HEK293 (cell line): ENCODE data around the gene RPL15.
A peak's percentile ranks its signal among the peaks of the same experiment; 100 is the strongest.

Source experiments
- CTCF ChIA-PET: fragments of 350-600 bp; formaldehyde crosslinking; extraction: SDS; loops from one replicate; lab custom pipeline; 2021; ENCODE audit warnings: antibody characterized with exemption; lab: Yijun Ruan, JAX
- POLR2A ChIA-PET: fragments of 300-600 bp; formaldehyde crosslinking; extraction: SDS; loops from one replicate; lab custom pipeline; 2020; ENCODE audit warnings: antibody characterized with exemption, inconsistent platforms; lab: Yijun Ruan, JAX
- H3K27ac ChIP-seq: fragments of 200-500 bp; sonication (Bioruptor generic); 2 replicates; pipeline ENCODE4 v1.5.1; 2014; ENCODE audit warnings: low read depth, low read length, control low read depth, inconsistent platforms; ENCODE audit errors: extremely low read depth
- H3K36me3 ChIP-seq, 2 experiments: fragments of 200-500 bp in 1 of 2; sonication (Bioruptor generic) in 1 of 2; 1 replicate in 1 of 2; 2 replicates in 1 of 2; pipeline ENCODE4 v1.5.1; 2014 to 2017; ENCODE audit warnings: inconsistent platforms in 2 of 2, low read length in 2 of 2; ENCODE audit not compliant: control insufficient read depth in 2 of 2, insufficient read depth in 1 of 2
- H3K4me1 ChIP-seq: fragments of 200-500 bp; sonication (Bioruptor generic); 2 replicates; pipeline ENCODE4 v1.5.1; 2014; ENCODE audit warnings: mild to moderate bottlenecking, low read length, inconsistent platforms; ENCODE audit not compliant: control insufficient read depth, insufficient read depth
- H3K4me3 ChIP-seq: 2 replicates; pipeline ENCODE4 v1.5.1; 2011; ENCODE audit warnings: low read depth, mild to moderate bottlenecking, control low read depth, low read length, moderate library complexity
- H3K9me3 ChIP-seq: fragments of 200-500 bp; sonication (Bioruptor generic); 2 replicates; pipeline ENCODE4 v1.5.1; 2014; ENCODE audit warnings: low read depth, low read length, inconsistent platforms; ENCODE audit not compliant: control insufficient read depth, insufficient read depth
- KLF8 ChIP-seq: fragments of 450-650 bp; formaldehyde crosslinking; IDR thresholded peaks from 2 replicates; pipeline ENCODE4 v1.5.1; 2016; ENCODE audit warnings: missing biosample characterization, missing genetic modification characterization
- PATZ1 ChIP-seq: fragments of 450-650 bp; formaldehyde crosslinking; IDR thresholded peaks from 2 replicates; pipeline ENCODE4 v1.5.1; 2016; ENCODE audit warnings: missing biosample characterization, missing genetic modification characterization
- PBX3 ChIP-seq: sonication (generic); formaldehyde crosslinking; IDR thresholded peaks from 2 replicates; pipeline ENCODE4 v1.8.1; 2022; ENCODE audit warnings: mild to moderate bottlenecking, moderate library complexity, missing genetic modification reagents
- YY1 ChIP-seq: fragments of 450-650 bp; formaldehyde crosslinking; IDR thresholded peaks from 2 replicates; pipeline ENCODE4 v1.5.1; 2018; ENCODE audit warnings: missing biosample characterization, missing genetic modification characterization
- ZBTB11 ChIP-seq: fragments of 450-650 bp; formaldehyde crosslinking; conservative IDR thresholded peaks from 2 replicates; pipeline ENCODE4 v1.5.1; 2016; ENCODE audit warnings: low read depth, missing biosample characterization, missing genetic modification characterization
- ZBTB17 ChIP-seq: fragments of 450-650 bp; formaldehyde crosslinking; IDR thresholded peaks from 2 replicates; pipeline ENCODE4 v1.5.1; 2016; ENCODE audit warnings: missing biosample characterization, missing genetic modification characterization
- ZBTB49 ChIP-seq: fragments of 450-650 bp; formaldehyde crosslinking; IDR thresholded peaks from 2 replicates; pipeline ENCODE4 v1.5.1; 2016; ENCODE audit warnings: missing biosample characterization, missing genetic modification characterization, low read depth
- ZBTB6 ChIP-seq: fragments of 450-650 bp; formaldehyde crosslinking; IDR thresholded peaks from 2 replicates; pipeline ENCODE4 v1.5.1; 2017; ENCODE audit warnings: missing biosample characterization, missing genetic modification characterization
- ZIC2 ChIP-seq: fragments of 450-650 bp; formaldehyde crosslinking; IDR thresholded peaks from 2 replicates; pipeline ENCODE4 v1.5.1; 2016; ENCODE audit warnings: missing biosample characterization, missing genetic modification characterization
- ZNF175 ChIP-seq: fragments of 450-650 bp; formaldehyde crosslinking; IDR thresholded peaks from 2 replicates; pipeline ENCODE4 v1.5.1; 2016; ENCODE audit warnings: missing biosample characterization, missing genetic modification characterization
- ZNF266 ChIP-seq: fragments of 450-650 bp; formaldehyde crosslinking; IDR thresholded peaks from 2 replicates; pipeline ENCODE4 v1.5.1; 2016; ENCODE audit warnings: missing biosample characterization, missing genetic modification characterization, low read depth
- ZNF280D ChIP-seq: fragments of 450-650 bp; formaldehyde crosslinking; IDR thresholded peaks from 2 replicates; pipeline ENCODE4 v1.5.1; 2016; ENCODE audit warnings: missing biosample characterization, missing genetic modification characterization
- ZNF514 ChIP-seq: fragments of 450-650 bp; formaldehyde crosslinking; IDR thresholded peaks from 2 replicates; pipeline ENCODE4 v1.5.1; 2016; ENCODE audit warnings: missing biosample characterization, missing genetic modification characterization
- ZNF521 ChIP-seq: fragments of 450-650 bp; formaldehyde crosslinking; IDR thresholded peaks from 2 replicates; pipeline ENCODE4 v1.5.1; 2017; ENCODE audit warnings: missing biosample characterization, mild to moderate bottlenecking, missing genetic modification characterization
- ZNF600 ChIP-seq: fragments of 450-650 bp; formaldehyde crosslinking; IDR thresholded peaks from 2 replicates; pipeline ENCODE4 v1.5.1; 2016; ENCODE audit warnings: missing biosample characterization, missing genetic modification characterization
- ZNF645 ChIP-seq: fragments of 450-650 bp; formaldehyde crosslinking; IDR thresholded peaks from 2 replicates; pipeline ENCODE4; 2016; ENCODE audit warnings: missing biosample characterization, missing genetic modification characterization
- ZNF664 ChIP-seq: fragments of 450-650 bp; formaldehyde crosslinking; IDR thresholded peaks from 2 replicates; pipeline ENCODE4 v1.5.1; 2016; ENCODE audit warnings: missing biosample characterization, missing genetic modification characterization
- ZNF707 ChIP-seq: fragments of 450-650 bp; formaldehyde crosslinking; IDR thresholded peaks from 2 replicates; pipeline ENCODE4 v1.5.1; 2016; ENCODE audit warnings: missing biosample characterization, missing genetic modification characterization
- ZNF776 ChIP-seq: fragments of 450-650 bp; formaldehyde crosslinking; IDR thresholded peaks from 2 replicates; pipeline ENCODE4 v1.5.0; 2017; ENCODE audit warnings: missing biosample characterization, missing genetic modification characterization, borderline replicate concordance

RPL15 gene

GRCh38 chr3:23945663-23945912, 28.7 kb downstream of the RPL15 start:
- peak overlapping the region; percentile 93 for H3K27ac ChIP-seq
- POLR2A ChIA-PET: interaction anchor here (1.3 kb wide), 1 partner anchor 28 kb away, joined by 24 read pairs; the partner anchor contains the start of genes NKIRAS1 and RPL15
- TF ChIP-seq PATZ1 (tag by site-specific recombination) (no peak), ZNF645 (no peak), ZNF664 (no peak), ZBTB49 (tag by site-specific recombination) (no peak), ZNF266 (tag by site-specific recombination) (no peak), ZBTB6 (tag by site-specific recombination) (no peak), ZNF707 (tag by site-specific recombination) (no peak), YY1 (tag by site-specific recombination) (no peak), ZNF280D (tag by site-specific recombination) (no peak), PBX3 (no peak), ZNF521 (no peak)
- TF ChIP-seq, all 188 proteins: peak for 0
- CTCF ChIA-PET: no interaction called here
- peaks cover 2% of the 10 kb centered on the region; the same call in 1 of the 2 replicates for H3K4me1 ChIP-seq
- no peaks in the 10 kb centered on the region for H3K9me3 ChIP-seq
- no peaks in the 10 kb centered on the region for H3K36me3 ChIP-seq
- peak overlapping the region; percentile 56 for H3K4me3 ChIP-seq

GRCh38 chr3:23945913-23946687, 29.2 kb downstream of the RPL15 start:
- Histone ChIP-seq H3K9me3 (no peaks in the 10 kb centered on the region), H3K36me3 (no peaks in the 10 kb centered on the region), H3K4me3 (peak overlapping the region; percentile 80), H3K4me1 (peaks cover 2% of the 10 kb centered on the region; the same call in 1 of the 2 replicates), H3K27ac (peak overlapping the region; percentile 72)
- POLR2A ChIA-PET: interaction anchor here (0.6 to 1.3 kb wide), 4 partner anchors 10 to 29 kb away, joined by 3 to 24 read pairs (median 4); partner anchors contain the start of genes NKIRAS1 and RPL15
- CTCF ChIA-PET: interaction anchor here (1.0 kb wide), 1 partner anchor 57 kb away, joined by 4 read pairs; no protein-coding TSS in a partner anchor
- no peak for TF ChIP-seq ZNF776 (tag by site-specific recombination)
- peak; percentile 97 for TF ChIP-seq ZIC2
- TF ChIP-seq KLF8 (tag by site-specific recombination): peak; percentile 85; the same call in 1 of the 2 replicates
- TF ChIP-seq ZBTB11 (tag by site-specific recombination): peak; percentile 40; the same call in 1 of the 2 replicates
- TF ChIP-seq ZBTB17: peak; percentile 72; the same call in 1 of the 2 replicates
- TF ChIP-seq ZNF514: no peak
- no peak for TF ChIP-seq ZNF175 (tag by site-specific recombination)
- peak; percentile 95 for TF ChIP-seq ZNF600
